ENCODE results near the gene STARD3NL.

- no peak for TF ChIP-seq EP300 (IDR thresholded peaks at IDR 0.05)
- TF ChIP-seq CTCF (IDR thresholded peaks at IDR 0.05): no peak
- TF ChIP-seq POLR2A (IDR thresholded peaks at IDR 0.05; ENCODE audit: low read depth): no peak
- TF ChIP-seq POLR2AphosphoS5 (IDR thresholded peaks at IDR 0.05): no peak
These were observed 79.3 kb downstream of the STARD3NL start for GRCh38 chr7:38257350-38257677.
